Caco-2 (cell line): ENCODE measurements around the gene APOOL. TPM values are rescaled to one million over a fixed set of nuclear protein-coding genes. Genes with fewer than 3 reads are reported as not detected.

Source experiments
- BruUV-seq: library from RNA; stranded (reverse); fragments of 400-500 nt; replicated peaks from 2 replicates; lab custom pipeline; 2021; lab: Mats Ljungman, UMichigan
- CTCF ChIA-PET: fragments of 300-600 bp; sonication (Branson Sonifier 250); formaldehyde crosslinking; loops from one replicate; lab custom pipeline; 2022; ENCODE audit warnings: antibody characterized with exemption; lab: Charles Lee
- POLR2A ChIA-PET: fragments of 300-600 bp; sonication (Branson Sonifier 250); formaldehyde crosslinking; loops from one replicate; lab custom pipeline; 2022; ENCODE audit warnings: antibody characterized with exemption; lab: Charles Lee
- DNase-seq, 2 experiments: peaks; one replicate each; pipeline versions ENCODE4 v3.0.0 to v3.0.0-alpha.2; 2020 to 2022
- H3K27me3 ChIP-seq: replicated peaks from 2 replicates; pipeline ENCODE4 v1.6.0; 2011; ENCODE audit warnings: low read length; ENCODE audit not compliant: control insufficient read depth, insufficient read depth
- H3K36me3 ChIP-seq: 2 replicates; pipeline ENCODE4 v1.5.1; 2011; ENCODE audit warnings: low read length; ENCODE audit not compliant: control insufficient read depth, insufficient read depth
- H3K4me1 ChIP-seq: fragments of 250-450 bp; sonication (Bioruptor Pico); 2 replicates; pipeline ENCODE4 v1.5.1; 2020; ENCODE audit warnings: mild to moderate bottlenecking
- H3K4me3 ChIP-seq: 2 replicates; pipeline ENCODE4 v1.5.1; 2011; ENCODE audit warnings: low read depth, mild to moderate bottlenecking, control low read depth, low read length
- H3K9me3 ChIP-seq: fragments of 250-450 bp; sonication (Bioruptor Pico); 2 replicates; pipeline ENCODE4 v1.5.1; 2020; ENCODE audit warnings: mild to moderate bottlenecking, moderate library complexity
- H3K27ac Mint-ChIP-seq: one replicate; pipeline ENCODE4 v1.8.0; 2022; ENCODE audit warnings: mixed read lengths; ENCODE audit not compliant: unreplicated experiment
- H3K27me3 Mint-ChIP-seq: one replicate; pipeline ENCODE4 v1.8.0; 2022; ENCODE audit warnings: mixed read lengths; ENCODE audit not compliant: insufficient read depth, unreplicated experiment
- H3K36me3 Mint-ChIP-seq: one replicate; pipeline ENCODE4 v1.8.0; 2022; ENCODE audit warnings: mild to moderate bottlenecking, mixed read lengths; ENCODE audit not compliant: insufficient read depth, unreplicated experiment
- H3K4me1 Mint-ChIP-seq: one replicate; pipeline ENCODE4 v1.8.0; 2022; ENCODE audit warnings: low read depth, mixed read lengths; ENCODE audit not compliant: unreplicated experiment
- H3K4me3 Mint-ChIP-seq: one replicate; pipeline ENCODE4 v1.8.0; 2022; ENCODE audit warnings: mild to moderate bottlenecking, moderate library complexity, mixed read lengths; ENCODE audit not compliant: unreplicated experiment
- H3K9me3 Mint-ChIP-seq: one replicate; pipeline ENCODE4 v1.8.0; 2022; ENCODE audit warnings: mixed read lengths; ENCODE audit not compliant: unreplicated experiment
- CTCF ChIP-seq, 2 experiments: fragments of 200-600 bp in 1 of 2; IDR thresholded peaks; 1 replicate in 1 of 2; 2 replicates in 1 of 2; pipeline versions ENCODE4 v1.5.1 to v1.8.0; 2011 to 2022; ENCODE audit warnings: antibody characterized with exemption in 1 of 2, control low read depth in 1 of 2, inconsistent platforms in 1 of 2, low read depth in 1 of 2, low read length in 1 of 2, mild to moderate bottlenecking in 1 of 2, moderate library complexity in 1 of 2; ENCODE audit not compliant: insufficient read depth in 1 of 2, severe bottlenecking in 1 of 2, unreplicated experiment in 1 of 2
- intact Hi-C: fragments of 100-400 bp; cut with micrococcal nuclease; formaldehyde crosslinking; loops from one replicate; pipeline ENCODE4 v1.10.0; 2022; ENCODE audit not compliant: unreplicated experiment
- total RNA-seq: library from RNA; stranded (reverse); gene quantifications from 2 replicates; pipeline ENCODE4 v1.2.3, GENCODE V29; 2022

The APOOL gene
- total RNA-seq, 1 experiment from 2014 or later = 20.0 TPM

GRCh38 chrX:85114776-85115175 is 111.1 kb downstream of the APOOL start:
- ChIA-PET POLR2A (no interaction called here), CTCF (no interaction called here)
- Histone ChIP-seq H3K4me1 (no peaks in the 10 kb centered on the region), H3K36me3 (no peaks in the 10 kb centered on the region), H3K9me3 (no peaks in the 10 kb centered on the region), H3K4me3 (no peak overlapping the region), H3K27me3 (no peaks in the 10 kb centered on the region)
- H3K36me3 Mint-ChIP-seq = peaks cover 6% of the 10 kb centered on the region
- H3K27ac Mint-ChIP-seq = no peak overlapping the region
- no peak overlapping the region for H3K4me3 Mint-ChIP-seq
- no peak for DNase-seq
- no TSS peak for BruUV-seq
- no peaks in the 10 kb centered on the region for H3K27me3 Mint-ChIP-seq
- H3K9me3 Mint-ChIP-seq = no peaks in the 10 kb centered on the region
- H3K4me1 Mint-ChIP-seq = no peaks in the 10 kb centered on the region
- TF ChIP-seq CTCF (IDR thresholded peaks at IDR 0.05; ENCODE audit: insufficient read depth in 1 of 2, low read depth in 1 of 2, low read length in 1 of 2, severe bottlenecking in 1 of 2, unreplicated experiment in 1 of 2) = no peak
- intact Hi-C loops = no loop called here

- no peak overlapping the region for H3K4me3 Mint-ChIP-seq
- no peak for TF ChIP-seq CTCF (IDR thresholded peaks at IDR 0.05; ENCODE audit: insufficient read depth in 1 of 2, low read depth in 1 of 2, low read length in 1 of 2, severe bottlenecking in 1 of 2, unreplicated experiment in 1 of 2)
- no peaks in the 10 kb centered on the region for H3K9me3 Mint-ChIP-seq
- no peak overlapping the region for H3K27ac Mint-ChIP-seq
- POLR2A ChIA-PET = no interaction called here
- peaks cover 3% of the 10 kb centered on the region; the same call in 1 of the 2 replicates for H3K4me1 ChIP-seq
- no peaks in the 10 kb centered on the region for H3K9me3 ChIP-seq
- peaks cover 4% of the 10 kb centered on the region for H3K4me1 Mint-ChIP-seq
- H3K36me3 Mint-ChIP-seq = peaks cover 6% of the 10 kb centered on the region
- no peak overlapping the region for H3K4me3 ChIP-seq
- no peaks in the 10 kb centered on the region for H3K27me3 Mint-ChIP-seq
- CTCF ChIA-PET = no interaction called here
- BruUV-seq = no TSS peak
- no peaks in the 10 kb centered on the region for H3K36me3 ChIP-seq
- H3K27me3 ChIP-seq = no peaks in the 10 kb centered on the region
- DNase-seq = no peak
- intact Hi-C loops = no loop called here
Observed at GRCh38 chrX:85115252-85115651, 111.6 kb downstream of the APOOL start.

- POLR2A ChIA-PET = no interaction called here
- H3K27me3 ChIP-seq = no peaks in the 10 kb centered on the region
- no peaks in the 10 kb centered on the region for H3K4me1 Mint-ChIP-seq
- H3K27ac Mint-ChIP-seq = no peak overlapping the region
- H3K4me3 ChIP-seq = no peak overlapping the region
- no peak for TF ChIP-seq CTCF (IDR thresholded peaks at IDR 0.05; ENCODE audit: insufficient read depth in 1 of 2, low read depth in 1 of 2, low read length in 1 of 2, severe bottlenecking in 1 of 2, unreplicated experiment in 1 of 2)
- CTCF ChIA-PET = no interaction called here
- DNase-seq = no peak
- H3K4me1 ChIP-seq = no peaks in the 10 kb centered on the region
- H3K36me3 Mint-ChIP-seq = no peaks in the 10 kb centered on the region
- H3K36me3 ChIP-seq = no peaks in the 10 kb centered on the region
- intact Hi-C loops = no loop called here
- H3K4me3 Mint-ChIP-seq = no peak overlapping the region
- H3K9me3 Mint-ChIP-seq = peaks cover 3% of the 10 kb centered on the region
- H3K9me3 ChIP-seq = no peaks in the 10 kb centered on the region
- no peaks in the 10 kb centered on the region for H3K27me3 Mint-ChIP-seq
- BruUV-seq = no TSS peak
Observed at GRCh38 chrX:85136409-85136808, 132.7 kb downstream of the APOOL start.
